ENCODE results near the gene TLDC2.

The TLDC2 gene

GRCh38 chr20:36861875-36862801 is 13.8 kb upstream of the TLDC2 start:
- no peak for TF ChIP-seq CTCF (IDR thresholded peaks at IDR 0.05; ENCODE audit: extremely low read depth, insufficient read depth, missing control alignments)
- DNase-seq (ENCODE audit: low spot score): no peak
- in situ Hi-C loops (cut with MboI; ENCODE audit: low pct_unique_long_range_greater_than_20kb, low sequenced_read_pairs, unreplicated experiment): no loop called here

DNA sequence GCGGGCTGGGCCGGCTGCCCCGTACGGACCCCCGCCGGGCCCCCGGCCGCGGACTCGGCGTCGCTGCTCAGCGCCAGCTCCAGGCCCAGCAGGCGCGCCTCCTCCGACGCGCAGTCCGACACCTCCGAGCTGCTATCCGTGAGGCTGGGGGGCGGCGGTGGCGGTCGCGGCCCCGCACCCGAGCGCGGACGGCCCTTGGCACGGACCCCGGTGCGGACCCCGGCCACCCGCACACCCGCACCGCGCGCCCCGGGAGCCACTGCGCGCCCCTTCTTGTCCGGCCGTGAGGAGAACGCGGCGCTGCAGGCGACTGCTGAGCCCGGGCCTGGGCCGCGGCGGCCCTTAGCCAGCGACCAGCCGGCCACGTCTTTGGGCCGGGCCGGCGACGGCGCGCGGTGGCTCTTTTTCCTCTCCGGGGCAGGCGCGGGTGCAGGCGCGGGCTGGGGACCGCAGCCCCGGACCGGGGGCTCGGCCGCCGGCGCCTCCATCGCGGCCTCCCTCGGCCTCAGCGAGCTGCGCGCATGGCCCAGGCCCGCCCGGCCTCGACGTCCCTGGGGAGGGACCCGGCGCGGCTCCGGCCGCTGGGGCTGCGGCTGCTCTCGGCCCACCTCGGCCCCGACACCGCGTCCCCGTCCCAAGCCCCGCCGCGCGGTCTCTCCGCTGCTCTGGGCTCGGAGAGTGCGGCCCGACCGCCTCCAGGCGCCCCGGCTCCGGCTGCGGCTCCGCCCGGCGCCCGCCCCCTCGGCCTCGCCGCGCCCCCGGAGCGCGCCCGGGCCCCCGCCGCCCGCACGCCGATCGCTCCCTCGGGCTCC is 12.9 kb upstream of the TLDC2 start:
- DNase-seq (ENCODE audit: low spot score): peak; percentile 63
- in situ Hi-C loops (cut with MboI; ENCODE audit: low pct_unique_long_range_greater_than_20kb, low sequenced_read_pairs, unreplicated experiment): no loop called here
- no peak for TF ChIP-seq CTCF (IDR thresholded peaks at IDR 0.05; ENCODE audit: extremely low read depth, insufficient read depth, missing control alignments)

DNA sequence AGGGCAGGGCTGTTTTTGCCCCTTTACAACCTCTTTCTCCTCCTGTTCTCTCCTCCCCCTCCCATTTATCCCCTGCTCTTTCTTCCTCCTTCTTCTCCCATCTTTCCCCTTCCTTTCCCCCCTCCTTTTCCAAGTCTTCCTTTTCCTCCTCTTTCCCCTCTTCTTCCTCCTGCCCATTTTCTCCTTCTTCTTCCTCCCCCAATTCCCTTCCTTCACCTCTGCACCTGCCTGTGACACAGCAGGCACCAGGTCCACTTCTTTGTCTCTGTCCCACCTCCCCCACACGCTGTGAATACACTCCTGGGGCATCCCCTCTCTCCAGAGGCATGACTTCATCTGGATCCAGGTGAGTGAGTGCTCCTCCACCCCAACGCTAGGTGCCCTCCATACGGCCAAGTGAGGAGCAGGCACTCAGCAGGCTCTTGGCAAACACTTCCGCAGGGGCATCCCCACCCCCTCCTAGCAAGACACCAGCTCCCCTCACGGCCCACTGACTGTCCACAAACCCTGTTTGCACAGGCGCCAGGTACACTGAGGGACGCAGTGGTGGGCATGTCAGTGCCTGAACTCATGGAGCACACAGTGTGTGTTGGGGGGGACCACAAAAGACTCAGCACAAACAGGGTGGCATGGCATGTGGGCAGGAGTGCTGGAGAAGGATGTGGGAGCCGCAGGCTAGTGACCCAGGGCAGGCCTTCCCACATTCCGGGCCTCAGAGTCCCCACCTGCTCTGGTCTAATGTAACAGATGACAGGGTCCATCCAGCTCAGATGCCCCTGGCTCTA is 10.7 kb upstream of the TLDC2 start:
- TF ChIP-seq CTCF (IDR thresholded peaks at IDR 0.05; ENCODE audit: extremely low read depth, insufficient read depth, missing control alignments): no peak
- DNase-seq (ENCODE audit: low spot score): no peak
- in situ Hi-C loops (cut with MboI; ENCODE audit: low pct_unique_long_range_greater_than_20kb, low sequenced_read_pairs, unreplicated experiment): no loop called here

DNA sequence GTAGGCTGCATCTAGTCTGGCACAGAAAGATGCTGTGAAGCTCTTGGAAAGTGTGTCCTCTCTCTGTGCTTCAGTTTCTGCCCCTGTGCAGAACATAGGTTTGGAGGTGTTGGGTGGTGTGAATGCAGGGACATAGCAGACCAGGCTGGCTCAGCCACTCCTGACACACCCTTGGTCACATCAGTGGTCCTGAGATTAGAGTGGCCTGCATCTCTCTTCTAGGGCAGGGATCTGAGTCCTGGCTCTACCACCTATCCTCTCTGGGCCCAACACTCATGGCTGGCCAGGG is 10.1 kb upstream of the TLDC2 start:
- no peak for TF ChIP-seq CTCF (IDR thresholded peaks at IDR 0.05; ENCODE audit: extremely low read depth, insufficient read depth, missing control alignments)
- in situ Hi-C loops (cut with MboI; ENCODE audit: low pct_unique_long_range_greater_than_20kb, low sequenced_read_pairs, unreplicated experiment): no loop called here
- DNase-seq (ENCODE audit: low spot score): no peak

DNA sequence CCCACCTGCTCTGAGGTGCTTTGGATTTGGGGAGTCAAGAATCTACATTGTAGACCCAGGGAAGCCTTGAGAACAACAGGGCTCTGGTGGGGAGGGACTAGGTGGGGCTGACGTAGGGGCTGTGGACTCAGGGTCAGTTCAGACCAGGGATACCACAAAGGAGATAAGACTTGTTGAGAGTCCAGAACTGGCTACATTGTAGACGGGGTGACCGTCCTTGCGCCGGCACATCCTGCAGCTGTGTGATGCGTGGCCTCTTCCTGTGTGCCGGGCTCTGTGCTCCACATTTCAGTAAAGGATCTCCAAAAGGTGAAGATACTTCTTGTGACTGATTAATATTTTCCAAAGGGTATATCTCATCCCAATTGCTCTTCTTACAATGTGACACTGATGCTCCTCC is 9.8 kb upstream of the TLDC2 start:
- in situ Hi-C loops (cut with MboI; ENCODE audit: low pct_unique_long_range_greater_than_20kb, low sequenced_read_pairs, unreplicated experiment): no loop called here
- TF ChIP-seq CTCF (IDR thresholded peaks at IDR 0.05; ENCODE audit: extremely low read depth, insufficient read depth, missing control alignments): no peak
- DNase-seq (ENCODE audit: low spot score): no peak
